Raji (cell line): Measurements from ENCODE around the gene CD3E.

Experiments used
- POLR2A ChIP-seq: IDR thresholded peaks from 2 replicates; pipeline ENCODE4 v1.6.1; 2011; ENCODE audit warnings: low read depth, low read length, control low read depth; ENCODE audit not compliant: insufficient read depth

The CD3E gene

DNA sequence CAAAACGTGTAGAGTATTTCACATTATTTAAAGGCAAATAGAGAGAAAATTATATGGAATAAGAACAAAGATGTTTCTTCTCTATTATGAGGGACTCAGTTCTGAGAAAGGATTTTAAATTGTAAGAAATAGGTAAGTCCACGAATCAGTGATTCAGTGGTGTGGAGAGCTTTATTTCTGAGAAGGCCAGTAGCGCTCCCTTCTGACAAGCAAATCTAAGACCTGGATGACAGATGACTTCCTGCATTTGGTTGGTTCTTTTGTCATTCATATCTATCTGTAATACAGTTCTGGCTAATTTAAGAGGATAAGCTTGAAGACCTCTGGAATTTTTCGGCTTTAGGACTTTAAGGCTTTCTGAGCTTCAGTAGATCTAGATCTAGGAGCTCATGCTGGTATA, 7.0 kb downstream of the CD3E start:
- TF ChIP-seq POLR2A, result no peak

DNA sequence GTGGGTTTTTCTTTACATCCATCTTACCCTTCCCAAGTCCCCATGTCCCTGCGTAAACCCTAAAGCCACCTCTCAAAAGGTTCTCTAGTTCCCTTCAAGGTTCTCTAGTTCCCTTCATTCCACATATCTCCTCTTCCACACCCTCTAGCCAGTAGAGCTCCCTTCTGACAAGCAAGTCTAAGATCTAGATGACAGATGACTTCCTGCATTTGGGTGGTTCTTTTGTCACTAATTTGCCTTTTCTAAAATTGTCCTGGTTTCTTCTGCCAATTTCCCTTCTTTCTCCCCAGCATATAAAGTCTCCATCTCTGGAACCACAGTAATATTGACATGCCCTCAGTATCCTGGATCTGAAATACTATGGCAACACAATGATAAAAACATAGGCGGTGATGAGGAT, 7.8 kb downstream of the CD3E start:
- TF ChIP-seq POLR2A, result no peak

DNA sequence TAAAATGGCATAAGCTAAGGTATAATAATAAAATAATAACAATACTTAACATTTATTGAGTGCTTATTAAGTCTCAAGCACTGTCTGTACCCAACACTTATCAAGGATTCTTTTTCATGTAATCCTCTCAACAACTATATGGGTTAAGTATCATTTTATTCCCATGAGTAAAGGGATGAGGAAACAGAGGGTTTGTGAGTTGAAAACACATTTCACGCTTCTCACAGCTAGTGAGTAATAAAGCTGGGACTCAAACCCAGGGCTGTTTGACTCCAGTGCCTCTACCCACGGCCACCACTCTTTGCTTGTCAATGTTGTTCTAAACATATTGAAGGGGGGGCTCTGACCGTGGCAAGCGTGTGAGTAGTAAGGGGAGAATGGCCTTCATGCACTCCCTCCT, 8.7 kb downstream of the CD3E start:
- no peak for TF ChIP-seq POLR2A

DNA sequence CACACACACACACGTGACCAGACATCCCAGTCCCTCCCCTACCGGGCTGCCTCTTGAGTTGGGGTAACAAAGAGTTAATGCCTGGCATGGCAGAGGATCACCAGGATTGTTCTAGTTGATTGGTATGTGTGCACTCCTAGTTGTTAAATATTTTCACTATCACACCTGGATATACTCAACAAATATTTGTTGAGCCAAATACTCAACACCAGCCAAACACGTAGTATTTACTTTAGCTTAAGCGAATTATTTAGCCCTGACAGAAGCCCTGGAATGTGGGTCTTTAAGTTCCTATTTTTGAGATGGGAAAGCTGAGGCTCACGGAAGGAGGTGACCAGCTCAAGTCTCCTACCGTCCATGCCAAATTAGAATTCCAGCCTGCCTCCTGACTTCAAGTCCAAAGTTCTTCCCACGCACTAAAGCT, 10.5 kb downstream of the CD3E start:
- no peak for TF ChIP-seq POLR2A

- no peak for TF ChIP-seq POLR2A
Measured at GRCh38 chr11:118318124-118318523, 13.6 kb downstream of the CD3E start.

DNA sequence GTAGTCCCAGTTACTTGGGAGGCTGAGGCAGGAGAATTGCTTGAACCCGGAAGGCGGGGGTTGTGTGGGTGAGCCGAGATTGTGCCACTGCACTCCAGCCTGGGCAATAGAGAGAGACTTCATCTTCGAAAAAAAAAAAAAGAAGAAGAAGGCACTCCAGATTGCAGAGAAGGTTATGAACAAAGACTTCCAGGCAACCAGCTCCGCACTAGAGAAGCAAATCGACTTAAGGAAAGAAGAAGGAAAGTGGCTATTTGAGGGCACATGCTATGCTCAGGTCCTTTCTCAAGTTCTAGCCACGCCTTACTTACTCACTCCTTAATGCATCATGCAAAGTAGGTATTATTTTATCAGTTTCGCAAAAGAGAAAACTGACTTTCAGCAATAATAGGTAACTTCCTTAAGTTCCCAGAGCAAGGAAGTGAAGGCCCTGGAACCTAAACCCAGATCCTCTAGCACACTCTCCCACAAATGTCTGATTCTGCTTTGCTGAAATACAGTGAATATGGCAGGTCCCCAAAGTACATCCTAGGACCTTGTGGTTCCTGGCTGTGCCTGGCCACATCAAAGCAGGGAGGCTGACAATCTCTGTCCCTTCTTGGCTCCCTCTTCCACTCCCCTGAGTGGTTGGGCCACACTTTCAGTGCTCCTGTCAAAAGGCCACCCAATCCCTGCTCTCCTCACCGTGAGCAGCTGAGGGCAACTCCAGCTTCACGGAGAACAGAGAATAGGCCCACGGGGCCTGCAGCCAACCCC, 14.2 kb downstream of the CD3E start:
- no peak for TF ChIP-seq POLR2A

- TF ChIP-seq POLR2A, result no peak
Measured at GRCh38 chr11:118319337-118319707, 14.8 kb downstream of the CD3E start.

GRCh38 chr11:118320515-118320914, 16.0 kb downstream of the CD3E start:
- TF ChIP-seq POLR2A, result no peak

DNA sequence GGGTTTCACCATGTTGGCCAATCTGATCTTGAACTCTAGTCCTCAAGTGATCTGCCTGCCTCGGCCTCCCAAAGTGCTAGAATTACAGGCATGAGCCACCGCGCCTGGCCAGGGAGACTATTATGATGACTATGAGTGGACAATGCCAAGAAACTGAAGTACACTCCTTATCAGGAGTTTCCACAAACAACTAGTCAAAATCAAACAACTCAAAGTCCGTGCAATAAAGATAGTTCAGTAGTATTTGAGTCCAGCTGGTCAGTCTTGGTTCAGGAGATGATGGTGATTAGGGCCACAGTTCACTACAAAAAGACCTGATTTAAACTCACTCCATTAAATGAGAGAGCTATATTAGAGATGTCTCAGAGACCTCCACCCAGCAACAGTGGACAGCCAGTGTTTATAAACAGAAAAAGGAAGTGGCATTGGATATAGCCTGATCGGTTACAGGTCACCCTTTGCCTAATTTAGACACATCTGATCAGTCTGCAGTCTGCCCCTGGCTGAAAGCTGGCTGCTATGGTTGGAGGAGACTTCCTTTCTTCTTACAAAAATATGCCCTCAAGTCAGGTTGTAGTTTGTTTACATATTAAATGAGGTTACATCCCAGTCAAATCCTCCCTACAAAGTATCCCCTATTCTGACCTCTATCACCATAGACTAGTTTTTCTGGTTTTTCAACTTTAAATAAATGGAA, 17.0 kb downstream of the CD3E start:
- no peak for TF ChIP-seq POLR2A

DNA sequence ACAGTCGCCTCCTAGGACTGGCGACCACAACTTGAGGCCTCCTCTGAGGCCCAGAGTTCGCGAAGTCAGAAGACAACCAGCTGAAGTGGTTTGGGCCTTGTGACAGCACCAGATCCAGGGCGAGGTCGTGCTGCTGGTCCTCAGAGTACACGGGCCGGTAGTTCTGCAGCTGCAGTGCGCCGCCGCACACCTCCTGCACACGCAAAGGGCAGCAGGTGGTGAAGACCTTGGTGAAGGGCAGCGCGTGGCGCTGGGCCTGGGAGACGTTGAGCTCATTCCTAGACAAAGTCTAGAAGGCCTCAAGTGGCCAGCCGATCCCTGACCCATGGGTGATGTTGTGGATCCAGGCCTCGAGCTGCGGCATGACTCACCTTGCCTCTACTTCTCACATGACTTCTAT, 18.2 kb downstream of the CD3E start:
- TF ChIP-seq POLR2A, result no peak

DNA sequence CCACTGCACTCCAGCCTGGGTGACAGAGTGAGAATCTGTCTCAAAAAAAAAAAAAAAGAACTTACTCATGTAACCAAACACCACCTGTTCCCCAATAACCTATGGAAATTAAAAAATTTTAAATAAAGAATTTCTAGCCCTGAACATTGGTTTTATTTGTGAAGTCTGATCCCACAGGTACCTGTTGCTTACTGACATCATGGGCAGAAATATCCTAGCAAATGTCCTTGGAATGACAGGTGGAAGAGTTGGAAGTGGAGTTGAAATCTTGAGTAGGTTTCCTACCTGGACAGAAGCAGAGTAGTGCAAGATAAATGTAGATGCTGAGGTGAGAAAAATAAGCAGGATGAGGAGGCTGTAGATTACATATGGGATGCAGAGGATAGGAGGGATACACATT, 20.8 kb downstream of the CD3E start:
- TF ChIP-seq POLR2A, result no peak

DNA sequence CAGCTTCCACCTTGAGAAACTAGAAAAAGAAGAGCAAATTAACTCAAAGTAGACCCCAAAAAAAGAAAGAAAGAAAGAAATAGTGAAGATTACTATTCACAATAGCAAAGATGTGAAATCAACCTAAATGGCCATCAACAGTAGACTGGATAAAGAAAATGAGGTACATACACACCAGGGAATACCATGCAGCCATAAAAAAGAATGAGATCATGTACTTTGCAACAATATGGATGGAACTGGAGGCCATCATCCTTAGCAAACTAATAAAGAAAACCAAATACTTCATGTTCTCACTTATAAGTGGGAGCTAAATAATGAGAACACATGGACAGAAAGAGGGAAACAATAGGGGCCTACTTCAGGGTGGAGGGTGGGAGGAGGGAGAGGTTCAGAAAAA, 24.2 kb downstream of the CD3E start:
- no peak for TF ChIP-seq POLR2A

DNA sequence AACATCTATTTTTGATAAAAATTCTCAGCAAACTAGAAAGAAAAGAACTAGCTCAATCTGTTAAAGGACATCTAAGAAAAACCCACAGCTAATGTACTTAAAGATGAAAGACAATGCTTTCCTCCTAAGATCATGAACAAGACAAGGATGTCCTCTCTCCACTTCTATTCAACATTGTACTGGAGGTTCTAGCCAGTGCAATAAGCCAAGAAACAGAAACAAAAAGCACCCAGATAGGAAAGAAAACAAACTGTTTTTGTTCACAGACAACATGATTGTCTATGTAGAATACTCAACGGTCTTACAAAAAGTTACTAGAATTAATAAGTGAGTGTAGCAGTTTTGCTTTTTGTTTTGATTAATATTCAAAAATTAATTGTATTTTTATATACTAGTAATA, 30.2 kb downstream of the CD3E start:
- no peak for TF ChIP-seq POLR2A

- no peak for TF ChIP-seq POLR2A
Measured at GRCh38 chr11:118338637-118339061, 34.1 kb downstream of the CD3E start.

- TF ChIP-seq POLR2A, result no peak
Measured at GRCh38 chr11:118339281-118339961, 34.9 kb downstream of the CD3E start.

- no peak for TF ChIP-seq POLR2A
Measured at GRCh38 chr11:118340449-118340848, 35.9 kb downstream of the CD3E start.
